HG03025 (cell line): ENCODE measurements around the gene SOWAHB.
A peak's percentile ranks its signal among the peaks of the same experiment; 100 is the strongest.

Experiments used
- ATAC-seq: cut with Tn5 transposase; IDR thresholded peaks from one replicate; pipeline ENCODE4 v1.9.1; 2021; ENCODE audit warnings: mild to moderate bottlenecking, moderate library complexity; ENCODE audit not compliant: unreplicated experiment, low FRiP score

The SOWAHB gene

GRCh38 chr4:76897536-76898384, at the start of gene SOWAHB:
Gene SOWAHB (minus strand): TSS chr4:76898144. CDS start chr4:76897849, 295 bp downstream.
- ATAC-seq = peak; percentile 65

GRCh38 chr4:76947369-76947768, 49.4 kb upstream of the SOWAHB start:
- no peak for ATAC-seq

GRCh38 chr4:76943790-76944189, 45.8 kb upstream of the SOWAHB start:
- ATAC-seq = no peak

GRCh38 chr4:76943129-76943620, 45.2 kb upstream of the SOWAHB start:
- no peak for ATAC-seq

- no peak for ATAC-seq
Measured at GRCh38 chr4:76939184-76939583, 41.2 kb upstream of the SOWAHB start.

GRCh38 chr4:76931576-76932276, 33.8 kb upstream of the SOWAHB start:
- no peak for ATAC-seq

GRCh38 chr4:76931087-76931486, 33.1 kb upstream of the SOWAHB start:
- ATAC-seq = no peak

GRCh38 chr4:76930685-76931084, 32.7 kb upstream of the SOWAHB start:
- ATAC-seq = no peak

GRCh38 chr4:76926841-76927240, 28.9 kb upstream of the SOWAHB start:
- no peak for ATAC-seq

GRCh38 chr4:76923619-76924357, 25.8 kb upstream of the SOWAHB start:
- no peak for ATAC-seq

GRCh38 chr4:76920715-76921114, 22.8 kb upstream of the SOWAHB start:
- ATAC-seq = no peak

- ATAC-seq = no peak
Measured at GRCh38 chr4:76909711-76910110, 11.8 kb upstream of the SOWAHB start.

GRCh38 chr4:76905521-76905920, 7.6 kb upstream of the SOWAHB start:
- ATAC-seq = no peak

GRCh38 chr4:76904646-76905190, 6.8 kb upstream of the SOWAHB start:
- ATAC-seq = no peak

GRCh38 chr4:76902233-76902890, 4.4 kb upstream of the SOWAHB start:
- no peak for ATAC-seq

- no peak for ATAC-seq
Measured at GRCh38 chr4:76898949-76899645, 1.2 kb upstream of the SOWAHB start.

- no peak for ATAC-seq
Measured at GRCh38 chr4:76898385-76898692, 395 bp upstream of the SOWAHB start.

- ATAC-seq = peak; percentile 12
Measured at GRCh38 chr4:76896614-76897535, 1.1 kb downstream of the SOWAHB start.

GRCh38 chr4:76896048-76896447, 1.9 kb downstream of the SOWAHB start:
- ATAC-seq = no peak
